GM23338 (cell line): ENCODE data around the gene AFF2. TPM values are rescaled to one million over a fixed set of nuclear protein-coding genes. Genes with fewer than 3 reads are reported as not detected.

Experiments
- ATAC-seq: fragments of 200-7000 bp; cut with Tn5 transposase; 3 replicates; pipeline ENCODE4 v1.9.1; 2020
- DNase-seq: peaks from one replicate; pipeline ENCODE4 v3.0.0-alpha.2; 2015; ENCODE audit warnings: low spot score
- H2AFZ ChIP-seq: fragments of 200-600 bp; sonication (generic); 2 replicates; pipeline ENCODE4 v1.8.0; 2016; ENCODE audit warnings: antibody characterized with exemption, mild to moderate bottlenecking, moderate library complexity
- H3F3A ChIP-seq: fragments of 200-600 bp; sonication (generic); replicated peaks from 2 replicates; pipeline ENCODE4 v1.8.0; 2017; ENCODE audit warnings: antibody characterized with exemption, mixed run types, low read depth
- H3K27ac ChIP-seq: fragments of 200-600 bp; sonication (generic); 2 replicates; pipeline ENCODE4 v1.6.1; 2016; ENCODE audit warnings: low read depth
- H3K27me3 ChIP-seq: fragments of 200-600 bp; sonication (generic); 2 replicates; pipeline ENCODE4 v1.8.0; 2016; ENCODE audit warnings: mild to moderate bottlenecking, mixed run types, moderate library complexity; ENCODE audit not compliant: insufficient read depth
- H3K36me3 ChIP-seq: fragments of 200-600 bp; sonication (generic); 2 replicates; pipeline ENCODE4 v1.8.0; 2016; ENCODE audit warnings: mild to moderate bottlenecking; ENCODE audit not compliant: insufficient read depth
- H3K4me1 ChIP-seq: fragments of 200-600 bp; sonication (generic); 2 replicates; pipeline ENCODE4 v1.8.0; 2016; ENCODE audit warnings: mild to moderate bottlenecking, moderate library complexity; ENCODE audit not compliant: insufficient read depth
- H3K4me2 ChIP-seq: fragments of 200-600 bp; sonication (generic); 2 replicates; pipeline ENCODE4 v1.7.1; 2017; ENCODE audit warnings: mixed run types
- H3K4me3 ChIP-seq: fragments of 200-600 bp; sonication (generic); 2 replicates; pipeline ENCODE4 v1.6.1; 2016; ENCODE audit warnings: mixed run types
- H3K79me2 ChIP-seq: fragments of 200-600 bp; sonication (generic); replicated peaks from 2 replicates; pipeline ENCODE4 v1.8.0; 2017; ENCODE audit warnings: mild to moderate bottlenecking; ENCODE audit not compliant: insufficient read depth
- H3K9me2 ChIP-seq: fragments of 200-600 bp; sonication (generic); 2 replicates; pipeline ENCODE4 v1.8.0; 2017; ENCODE audit not compliant: insufficient read depth
- H4K20me1 ChIP-seq: fragments of 200-600 bp; sonication (generic); replicated peaks from 2 replicates; pipeline ENCODE4 v1.8.0; 2017; ENCODE audit warnings: mild to moderate bottlenecking; ENCODE audit not compliant: insufficient read depth
- H3K27ac Mint-ChIP-seq: 2 replicates; pipeline ENCODE4 v1.8.0; 2020; ENCODE audit warnings: inconsistent platforms, mild to moderate bottlenecking, moderate library complexity, mixed read lengths
- H3K27me3 Mint-ChIP-seq: 3 replicates; pipeline ENCODE4 v1.8.0; 2022; ENCODE audit warnings: low read depth, mild to moderate bottlenecking, moderate library complexity, mixed read lengths, inconsistent platforms; ENCODE audit not compliant: insufficient read depth, poor library complexity
- H3K36me3 Mint-ChIP-seq: 3 replicates; pipeline ENCODE4 v1.8.0; 2021; ENCODE audit warnings: low read depth, mild to moderate bottlenecking, inconsistent platforms, moderate library complexity, mixed read lengths
- H3K4me1 Mint-ChIP-seq: 3 replicates; pipeline ENCODE4 v1.8.0; 2020; ENCODE audit warnings: mild to moderate bottlenecking, inconsistent platforms, mixed read lengths
- H3K4me3 Mint-ChIP-seq: 3 replicates; pipeline ENCODE4 v1.8.0; 2021; ENCODE audit warnings: moderate library complexity, mild to moderate bottlenecking, inconsistent platforms, mixed read lengths
- H3K9me3 Mint-ChIP-seq: 3 replicates; pipeline ENCODE4 v1.8.0; 2020; ENCODE audit warnings: moderate library complexity, mild to moderate bottlenecking, inconsistent platforms, mixed read lengths
- CREB1 ChIP-seq: fragments of 250-450 bp; sonication (Bioruptor Pico); IDR thresholded peaks from 2 replicates; pipeline ENCODE4 v1.5.0; 2020; ENCODE audit warnings: low read depth, mild to moderate bottlenecking, moderate library complexity
- ETS1 ChIP-seq: IDR thresholded peaks from 2 replicates; pipeline ENCODE4 v1.6.1; 2016; ENCODE audit warnings: antibody characterized with exemption
- EZH2 ChIP-seq: fragments of 200-600 bp; sonication (generic); IDR thresholded peaks from one replicate; pipeline ENCODE4 v1.8.0; 2017; ENCODE audit warnings: antibody characterized with exemption, mild to moderate bottlenecking, low read depth; ENCODE audit not compliant: unreplicated experiment
- EZH2phosphoT487 ChIP-seq: fragments of 200-600 bp; sonication (generic); IDR thresholded peaks from one replicate; pipeline ENCODE4 v1.8.1; 2018; ENCODE audit warnings: antibody characterized with exemption; ENCODE audit not compliant: unreplicated experiment
- JUNB ChIP-seq: IDR thresholded peaks from one replicate; pipeline ENCODE4 v1.6.1; 2016; ENCODE audit warnings: antibody characterized with exemption; ENCODE audit not compliant: unreplicated experiment
- NANOG ChIP-seq: IDR thresholded peaks from 2 replicates; pipeline ENCODE4 v1.6.1; 2016; ENCODE audit warnings: antibody characterized with exemption, borderline replicate concordance
- POLR2AphosphoS5 ChIP-seq: IDR thresholded peaks from 2 replicates; pipeline ENCODE4 v1.6.1; 2016; ENCODE audit warnings: antibody characterized with exemption, low read depth
- STAT1 ChIP-seq: IDR thresholded peaks from one replicate; pipeline ENCODE4 v1.6.1; 2016; ENCODE audit warnings: antibody characterized with exemption; ENCODE audit not compliant: unreplicated experiment
- ZNF114 ChIP-seq: fragments of 250-450 bp; sonication (Bioruptor Pico); IDR thresholded peaks from 2 replicates; pipeline ENCODE4 v1.5.0; 2020; ENCODE audit warnings: mild to moderate bottlenecking, moderate library complexity
- ZNF331 ChIP-seq: fragments of 250-450 bp; sonication (Bioruptor Pico); IDR thresholded peaks from 2 replicates; pipeline ENCODE4 v1.5.0; 2020; ENCODE audit warnings: low read depth, mild to moderate bottlenecking, moderate library complexity
- polyA plus RNA-seq: library from polyadenylated mRNA; unstranded; fragments of >200 nt; fragmentation: Nextera tagmentation; extraction: Ambion mirVana; gene quantifications from 2 replicates; pipeline ENCODE4 v1.2.1, GENCODE V29; 2016
- total RNA-seq: library from RNA; depleted of rRNA; stranded (reverse); fragments of >200 nt; shearing (Covaris generic); gene quantifications from 2 replicates; pipeline ENCODE4 v1.2.3, GENCODE V29; 2014
- TF ChIP-seq, protein P1 (sequence below), 2 experiments: fragments of 200-600 bp in 1 of 2; sonication (generic) in 1 of 2; conservative IDR thresholded peaks; 2 replicates each; pipeline versions ENCODE4 v1.5.1 to v1.6.1; 2016 to 2017; ENCODE audit warnings: antibody characterized with exemption in 2 of 2, low read depth in 2 of 2, mild to moderate bottlenecking in 2 of 2, moderate library complexity in 1 of 2
- TF ChIP-seq, protein P2 (sequence below): IDR thresholded peaks from one replicate; pipeline ENCODE4 v1.6.1; 2018; ENCODE audit warnings: antibody characterized with exemption; ENCODE audit not compliant: unreplicated experiment
- TF ChIP-seq, protein P3 (sequence below): fragments of 250-450 bp; sonication (Bioruptor Pico); IDR thresholded peaks from 2 replicates; pipeline ENCODE4 v1.5.0; 2020; ENCODE audit warnings: mild to moderate bottlenecking, moderate library complexity

AFF2 gene
- total and polyA plus RNA-seq, 2 experiments from 2014 or later, result 1.6 to 5.8 TPM

- no peaks in the 10 kb centered on the region for H3F3A ChIP-seq
- no peaks in the 10 kb centered on the region for H3K79me2 ChIP-seq
- H3K36me3 ChIP-seq, result no peaks in the 10 kb centered on the region
- no peaks in the 10 kb centered on the region for H3K27me3 ChIP-seq
- no peak overlapping the region for H3K4me3 ChIP-seq
- Mint-ChIP-seq H3K4me3 (no peak overlapping the region), H3K4me1 (peaks cover 20% of the 10 kb centered on the region), H3K27ac (no peak overlapping the region), H3K27me3 (peaks cover 1% of the 10 kb centered on the region), H3K9me3 (no peaks in the 10 kb centered on the region; the same call in 2 of the 3 replicates), H3K36me3 (no peaks in the 10 kb centered on the region)
- H3K4me2 ChIP-seq, result no peak overlapping the region
- 0 out of 2 replicates have a peak, but pooled peaks cover under 1% of the 10 kb centered on the region for H3K4me1 ChIP-seq
- no peak for ATAC-seq
- TF ChIP-seq STAT1, result no peak
- TF ChIP-seq JUNB, result no peak
- no peak for TF ChIP-seq EZH2phosphoT487
- no peak for TF ChIP-seq ZNF331 (CRISPR knock-in tag)
- no peak for TF ChIP-seq ETS1
- TF ChIP-seq, protein P1, sequence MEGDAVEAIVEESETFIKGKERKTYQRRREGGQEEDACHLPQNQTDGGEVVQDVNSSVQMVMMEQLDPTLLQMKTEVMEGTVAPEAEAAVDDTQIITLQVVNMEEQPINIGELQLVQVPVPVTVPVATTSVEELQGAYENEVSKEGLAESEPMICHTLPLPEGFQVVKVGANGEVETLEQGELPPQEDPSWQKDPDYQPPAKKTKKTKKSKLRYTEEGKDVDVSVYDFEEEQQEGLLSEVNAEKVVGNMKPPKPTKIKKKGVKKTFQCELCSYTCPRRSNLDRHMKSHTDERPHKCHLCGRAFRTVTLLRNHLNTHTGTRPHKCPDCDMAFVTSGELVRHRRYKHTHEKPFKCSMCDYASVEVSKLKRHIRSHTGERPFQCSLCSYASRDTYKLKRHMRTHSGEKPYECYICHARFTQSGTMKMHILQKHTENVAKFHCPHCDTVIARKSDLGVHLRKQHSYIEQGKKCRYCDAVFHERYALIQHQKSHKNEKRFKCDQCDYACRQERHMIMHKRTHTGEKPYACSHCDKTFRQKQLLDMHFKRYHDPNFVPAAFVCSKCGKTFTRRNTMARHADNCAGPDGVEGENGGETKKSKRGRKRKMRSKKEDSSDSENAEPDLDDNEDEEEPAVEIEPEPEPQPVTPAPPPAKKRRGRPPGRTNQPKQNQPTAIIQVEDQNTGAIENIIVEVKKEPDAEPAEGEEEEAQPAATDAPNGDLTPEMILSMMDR (conservative IDR thresholded peaks at IDR 0.05; ENCODE audit: low read depth in 2 of 2), result no peak
- no peak for TF ChIP-seq POLR2AphosphoS5
- TF ChIP-seq ZNF114 (CRISPR knock-in tag), result no peak
- TF ChIP-seq, protein P2, sequence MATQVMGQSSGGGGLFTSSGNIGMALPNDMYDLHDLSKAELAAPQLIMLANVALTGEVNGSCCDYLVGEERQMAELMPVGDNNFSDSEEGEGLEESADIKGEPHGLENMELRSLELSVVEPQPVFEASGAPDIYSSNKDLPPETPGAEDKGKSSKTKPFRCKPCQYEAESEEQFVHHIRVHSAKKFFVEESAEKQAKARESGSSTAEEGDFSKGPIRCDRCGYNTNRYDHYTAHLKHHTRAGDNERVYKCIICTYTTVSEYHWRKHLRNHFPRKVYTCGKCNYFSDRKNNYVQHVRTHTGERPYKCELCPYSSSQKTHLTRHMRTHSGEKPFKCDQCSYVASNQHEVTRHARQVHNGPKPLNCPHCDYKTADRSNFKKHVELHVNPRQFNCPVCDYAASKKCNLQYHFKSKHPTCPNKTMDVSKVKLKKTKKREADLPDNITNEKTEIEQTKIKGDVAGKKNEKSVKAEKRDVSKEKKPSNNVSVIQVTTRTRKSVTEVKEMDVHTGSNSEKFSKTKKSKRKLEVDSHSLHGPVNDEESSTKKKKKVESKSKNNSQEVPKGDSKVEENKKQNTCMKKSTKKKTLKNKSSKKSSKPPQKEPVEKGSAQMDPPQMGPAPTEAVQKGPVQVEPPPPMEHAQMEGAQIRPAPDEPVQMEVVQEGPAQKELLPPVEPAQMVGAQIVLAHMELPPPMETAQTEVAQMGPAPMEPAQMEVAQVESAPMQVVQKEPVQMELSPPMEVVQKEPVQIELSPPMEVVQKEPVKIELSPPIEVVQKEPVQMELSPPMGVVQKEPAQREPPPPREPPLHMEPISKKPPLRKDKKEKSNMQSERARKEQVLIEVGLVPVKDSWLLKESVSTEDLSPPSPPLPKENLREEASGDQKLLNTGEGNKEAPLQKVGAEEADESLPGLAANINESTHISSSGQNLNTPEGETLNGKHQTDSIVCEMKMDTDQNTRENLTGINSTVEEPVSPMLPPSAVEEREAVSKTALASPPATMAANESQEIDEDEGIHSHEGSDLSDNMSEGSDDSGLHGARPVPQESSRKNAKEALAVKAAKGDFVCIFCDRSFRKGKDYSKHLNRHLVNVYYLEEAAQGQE, result no peak
- TF ChIP-seq CREB1 (CRISPR knock-in tag), result no peak
- no peak for TF ChIP-seq EZH2
- no peak for TF ChIP-seq NANOG
- TF ChIP-seq, protein P3, sequence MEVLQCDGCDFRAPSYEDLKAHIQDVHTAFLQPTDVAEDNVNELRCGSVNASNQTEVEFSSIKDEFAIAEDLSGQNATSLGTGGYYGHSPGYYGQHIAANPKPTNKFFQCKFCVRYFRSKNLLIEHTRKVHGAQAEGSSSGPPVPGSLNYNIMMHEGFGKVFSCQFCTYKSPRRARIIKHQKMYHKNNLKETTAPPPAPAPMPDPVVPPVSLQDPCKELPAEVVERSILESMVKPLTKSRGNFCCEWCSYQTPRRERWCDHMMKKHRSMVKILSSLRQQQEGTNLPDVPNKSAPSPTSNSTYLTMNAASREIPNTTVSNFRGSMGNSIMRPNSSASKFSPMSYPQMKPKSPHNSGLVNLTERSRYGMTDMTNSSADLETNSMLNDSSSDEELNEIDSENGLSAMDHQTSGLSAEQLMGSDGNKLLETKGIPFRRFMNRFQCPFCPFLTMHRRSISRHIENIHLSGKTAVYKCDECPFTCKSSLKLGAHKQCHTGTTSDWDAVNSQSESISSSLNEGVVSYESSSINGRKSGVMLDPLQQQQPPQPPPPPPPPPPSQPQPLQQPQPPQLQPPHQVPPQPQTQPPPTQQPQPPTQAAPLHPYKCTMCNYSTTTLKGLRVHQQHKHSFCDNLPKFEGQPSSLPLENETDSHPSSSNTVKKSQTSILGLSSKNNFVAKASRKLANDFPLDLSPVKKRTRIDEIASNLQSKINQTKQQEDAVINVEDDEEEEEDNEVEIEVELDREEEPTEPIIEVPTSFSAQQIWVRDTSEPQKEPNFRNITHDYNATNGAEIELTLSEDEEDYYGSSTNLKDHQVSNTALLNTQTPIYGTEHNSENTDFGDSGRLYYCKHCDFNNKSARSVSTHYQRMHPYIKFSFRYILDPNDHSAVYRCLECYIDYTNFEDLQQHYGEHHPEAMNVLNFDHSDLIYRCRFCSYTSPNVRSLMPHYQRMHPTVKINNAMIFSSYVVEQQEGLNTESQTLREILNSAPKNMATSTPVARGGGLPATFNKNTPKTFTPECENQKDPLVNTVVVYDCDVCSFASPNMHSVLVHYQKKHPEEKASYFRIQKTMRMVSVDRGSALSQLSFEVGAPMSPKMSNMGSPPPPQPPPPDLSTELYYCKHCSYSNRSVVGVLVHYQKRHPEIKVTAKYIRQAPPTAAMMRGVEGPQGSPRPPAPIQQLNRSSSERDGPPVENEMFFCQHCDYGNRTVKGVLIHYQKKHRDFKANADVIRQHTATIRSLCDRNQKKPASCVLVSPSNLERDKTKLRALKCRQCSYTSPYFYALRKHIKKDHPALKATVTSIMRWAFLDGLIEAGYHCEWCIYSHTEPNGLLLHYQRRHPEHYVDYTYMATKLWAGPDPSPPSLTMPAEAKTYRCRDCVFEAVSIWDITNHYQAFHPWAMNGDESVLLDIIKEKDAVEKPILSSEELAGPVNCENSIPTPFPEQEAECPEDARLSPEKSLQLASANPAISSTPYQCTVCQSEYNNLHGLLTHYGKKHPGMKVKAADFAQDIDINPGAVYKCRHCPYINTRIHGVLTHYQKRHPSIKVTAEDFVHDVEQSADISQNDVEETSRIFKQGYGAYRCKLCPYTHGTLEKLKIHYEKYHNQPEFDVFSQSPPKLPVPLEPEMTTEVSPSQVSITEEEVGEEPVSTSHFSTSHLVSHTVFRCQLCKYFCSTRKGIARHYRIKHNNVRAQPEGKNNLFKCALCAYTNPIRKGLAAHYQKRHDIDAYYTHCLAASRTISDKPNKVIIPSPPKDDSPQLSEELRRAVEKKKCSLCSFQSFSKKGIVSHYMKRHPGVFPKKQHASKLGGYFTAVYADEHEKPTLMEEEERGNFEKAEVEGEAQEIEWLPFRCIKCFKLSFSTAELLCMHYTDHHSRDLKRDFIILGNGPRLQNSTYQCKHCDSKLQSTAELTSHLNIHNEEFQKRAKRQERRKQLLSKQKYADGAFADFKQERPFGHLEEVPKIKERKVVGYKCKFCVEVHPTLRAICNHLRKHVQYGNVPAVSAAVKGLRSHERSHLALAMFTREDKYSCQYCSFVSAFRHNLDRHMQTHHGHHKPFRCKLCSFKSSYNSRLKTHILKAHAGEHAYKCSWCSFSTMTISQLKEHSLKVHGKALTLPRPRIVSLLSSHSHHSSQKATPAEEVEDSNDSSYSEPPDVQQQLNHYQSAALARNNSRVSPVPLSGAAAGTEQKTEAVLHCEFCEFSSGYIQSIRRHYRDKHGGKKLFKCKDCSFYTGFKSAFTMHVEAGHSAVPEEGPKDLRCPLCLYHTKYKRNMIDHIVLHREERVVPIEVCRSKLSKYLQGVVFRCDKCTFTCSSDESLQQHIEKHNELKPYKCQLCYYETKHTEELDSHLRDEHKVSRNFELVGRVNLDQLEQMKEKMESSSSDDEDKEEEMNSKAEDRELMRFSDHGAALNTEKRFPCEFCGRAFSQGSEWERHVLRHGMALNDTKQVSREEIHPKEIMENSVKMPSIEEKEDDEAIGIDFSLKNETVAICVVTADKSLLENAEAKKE (CRISPR knock-in tag), result no peak
- H3K9me2 ChIP-seq, result no peaks in the 10 kb centered on the region
- H2AFZ ChIP-seq, result no peak overlapping the region
- H4K20me1 ChIP-seq, result no peaks in the 10 kb centered on the region
- DNase-seq, result no peak
- no peak overlapping the region for H3K27ac ChIP-seq
Observed at GRCh38 chrX:148567779-148568178, 67.4 kb downstream of the AFF2 start.
